ENCODE measurements around the gene HSH2D.
"Not testable (repeated sequence)": the region's sequence is repeated elsewhere in the genome, so short reads cannot be mapped to it uniquely, and the experiment has no call there.

- TF ChIP-seq CTCF (IDR thresholded peaks at IDR 0.05; ENCODE audit: low read depth, low read length); POLR2A (IDR thresholded peaks at IDR 0.05; ENCODE audit: extremely low read depth, insufficient read length); MAX (IDR thresholded peaks at IDR 0.05; ENCODE audit: low read depth, low read length): not testable (repeated sequence)
Observed at GRCh38 chr19:16178866-16179265, 35.4 kb downstream of the HSH2D start.

Data from NB4 (cell line).